Glutamatergic neuron (in vitro differentiated cells): ENCODE results near the gene CCDC136. TPM values are rescaled to one million over a fixed set of nuclear protein-coding genes. Genes with fewer than 3 reads are reported as not detected.

Source experiments
- DNase-seq: peaks from one replicate; pipeline ENCODE4 v3.0.0; 2022
- H3K27ac Mint-ChIP-seq: one replicate; pipeline ENCODE4 v1.8.0; 2020; ENCODE audit warnings: mild to moderate bottlenecking, mixed read lengths, inconsistent platforms; ENCODE audit not compliant: unreplicated experiment
- H3K27me3 Mint-ChIP-seq: one replicate; pipeline ENCODE4 v1.8.0; 2020; ENCODE audit warnings: mild to moderate bottlenecking, moderate library complexity, mixed read lengths, inconsistent platforms; ENCODE audit not compliant: unreplicated experiment
- H3K36me3 Mint-ChIP-seq: one replicate; pipeline ENCODE4 v1.8.0; 2020; ENCODE audit warnings: mild to moderate bottlenecking, mixed read lengths, inconsistent platforms; ENCODE audit not compliant: unreplicated experiment
- H3K4me1 Mint-ChIP-seq: one replicate; pipeline ENCODE4 v1.8.0; 2020; ENCODE audit warnings: mild to moderate bottlenecking, low read depth, mixed read lengths, inconsistent platforms; ENCODE audit not compliant: unreplicated experiment
- H3K4me3 Mint-ChIP-seq: one replicate; pipeline ENCODE4 v1.8.0; 2020; ENCODE audit warnings: mild to moderate bottlenecking, mixed read lengths, inconsistent platforms; ENCODE audit not compliant: unreplicated experiment
- H3K9me3 Mint-ChIP-seq: one replicate; pipeline ENCODE4 v1.8.0; 2020; ENCODE audit warnings: mild to moderate bottlenecking, moderate library complexity, mixed read lengths, inconsistent platforms; ENCODE audit not compliant: unreplicated experiment
- CTCF ChIP-seq: fragments of 200-600 bp; sonication (generic); IDR thresholded peaks from one replicate; pipeline ENCODE4 v1.5.0; 2021; ENCODE audit not compliant: partially characterized antibody, unreplicated experiment
- total RNA-seq: library from RNA; stranded (reverse); fragmentation: NEBNext Ultra II Directional; extraction: Animal tissue kit (Norgen Biotek cat#: 25700); gene quantifications from one replicate; pipeline ENCODE4 v1.2.1, GENCODE V29; 2021; ENCODE audit not compliant: unreplicated experiment

CCDC136 gene
- total RNA-seq, 1 donor from 2014 or later: 202 TPM

GRCh38 chr7:128747327-128748079, 44.3 kb upstream of the CCDC136 start:
- no peak overlapping the region for H3K27ac Mint-ChIP-seq
- no peak for TF ChIP-seq CTCF
- no peaks in the 10 kb centered on the region for H3K9me3 Mint-ChIP-seq
- H3K36me3 Mint-ChIP-seq: no peaks in the 10 kb centered on the region
- no peak overlapping the region for H3K4me3 Mint-ChIP-seq
- no peaks in the 10 kb centered on the region for H3K27me3 Mint-ChIP-seq
- no peak for DNase-seq
- H3K4me1 Mint-ChIP-seq: peaks cover 3% of the 10 kb centered on the region

DNA sequence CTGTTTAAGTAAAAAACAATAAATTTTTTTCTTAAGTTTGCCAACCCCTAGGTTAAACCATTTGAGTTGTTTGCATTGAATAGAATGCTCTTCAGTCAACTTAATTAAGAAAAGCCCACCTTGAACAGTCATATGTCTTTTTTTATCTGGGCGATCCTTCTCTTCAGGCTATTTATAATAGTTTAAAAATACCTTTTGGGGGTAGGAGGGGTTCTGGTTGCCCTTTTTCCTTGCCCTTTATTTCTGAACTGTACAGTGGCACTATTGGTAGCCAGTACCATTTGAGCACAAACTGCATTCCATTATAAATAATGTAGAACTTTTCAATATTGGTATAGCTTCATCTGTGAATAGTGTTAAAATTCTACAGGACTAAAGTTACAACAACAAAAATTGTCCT, 39.5 kb upstream of the CCDC136 start:
- no peaks in the 10 kb centered on the region for H3K36me3 Mint-ChIP-seq

DNA sequence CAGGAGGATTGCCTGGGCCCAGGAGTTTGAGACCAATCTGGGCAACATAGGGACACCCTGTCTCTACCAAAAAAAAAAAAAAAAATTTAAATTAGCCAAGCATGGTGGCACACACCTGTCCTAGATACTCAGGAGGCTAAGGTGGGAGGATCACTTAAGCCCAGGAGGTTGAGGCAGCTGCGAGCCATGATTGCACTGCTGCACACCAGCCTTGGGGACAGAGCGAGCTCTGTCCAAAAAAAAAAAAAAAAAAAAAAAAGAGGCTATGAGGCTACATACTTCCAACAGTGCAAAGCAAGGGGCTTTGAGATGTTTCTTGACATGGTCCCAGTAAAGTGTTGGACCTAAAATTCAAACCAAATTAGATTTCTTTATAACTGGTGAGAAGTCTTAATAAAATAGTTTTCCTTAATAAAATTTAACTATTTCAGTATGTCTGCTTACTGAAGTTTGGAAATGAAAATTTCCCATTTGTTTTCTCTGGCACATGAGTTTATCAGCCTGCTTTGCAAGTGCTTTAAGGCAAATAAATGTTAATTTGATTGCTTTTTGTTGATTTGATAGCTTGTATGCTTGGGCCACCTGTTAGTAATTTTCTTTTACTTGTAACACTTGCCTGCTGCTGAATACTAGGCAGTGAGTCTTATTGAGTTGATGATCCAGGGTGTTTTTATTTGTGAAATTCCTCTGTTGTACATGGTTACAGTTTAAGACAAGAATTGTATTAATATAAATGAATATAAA, 36.5 kb upstream of the CCDC136 start:
- H3K27me3 Mint-ChIP-seq: peaks cover 3% of the 10 kb centered on the region
- peaks cover 19% of the 10 kb centered on the region for H3K4me1 Mint-ChIP-seq
- no peak overlapping the region for H3K4me3 Mint-ChIP-seq
- no peak overlapping the region for H3K27ac Mint-ChIP-seq
- no peak for TF ChIP-seq CTCF
- no peaks in the 10 kb centered on the region for H3K36me3 Mint-ChIP-seq
- H3K9me3 Mint-ChIP-seq: no peaks in the 10 kb centered on the region
- no peak for DNase-seq

More for the DNA sequence above, 39.5 kb upstream of the CCDC136 start:
- Mint-ChIP-seq H3K27ac (no peak overlapping the region), H3K4me3 (no peak overlapping the region), H3K4me1 (peaks cover 14% of the 10 kb centered on the region), H3K9me3 (no peaks in the 10 kb centered on the region), H3K27me3 (peaks cover 3% of the 10 kb centered on the region)
- DNase-seq: no peak
- TF ChIP-seq CTCF: no peak

DNA sequence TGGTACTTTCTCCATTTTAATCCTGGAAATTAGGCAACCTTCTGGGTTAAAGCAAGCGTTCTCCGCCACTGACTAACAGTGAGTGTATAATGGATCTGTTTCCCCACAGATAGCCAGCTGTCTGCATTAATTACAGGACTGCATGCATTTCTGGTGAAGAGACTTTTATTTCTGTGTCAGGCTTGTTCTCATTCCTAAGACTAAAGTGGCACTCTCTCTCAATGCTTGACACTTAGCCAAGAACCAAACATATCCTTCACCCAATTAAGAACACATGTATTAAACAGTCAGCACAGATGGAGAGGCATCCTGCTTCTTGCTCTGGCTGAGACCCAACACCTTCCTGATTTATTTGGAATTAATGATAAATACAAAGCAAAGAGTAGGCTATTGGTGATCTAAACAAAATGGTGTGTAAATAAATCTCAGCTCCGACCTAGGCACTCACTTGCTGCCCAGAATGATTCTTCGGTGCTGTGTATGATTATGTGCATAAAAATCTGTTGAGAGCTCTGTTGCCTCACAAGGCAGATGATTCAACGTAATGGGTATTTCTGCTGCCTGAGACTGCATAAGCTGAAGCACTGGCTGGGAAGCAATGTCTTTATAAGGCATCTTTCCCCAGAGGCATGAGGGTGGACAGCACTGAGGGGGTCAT, 35.8 kb upstream of the CCDC136 start:
- no peak for DNase-seq
- Mint-ChIP-seq H3K4me1 (peaks cover 19% of the 10 kb centered on the region), H3K27me3 (peaks cover 3% of the 10 kb centered on the region), H3K27ac (peak overlapping the region; percentile 56), H3K9me3 (no peaks in the 10 kb centered on the region), H3K36me3 (no peaks in the 10 kb centered on the region), H3K4me3 (peak overlapping the region; percentile 15)
- TF ChIP-seq CTCF: no peak
